ENCODE measurements around the gene POLR2I.
A peak's percentile ranks its signal among the peaks of the same experiment; 100 is the strongest.
"Not testable (repeated sequence)": the region's sequence is repeated elsewhere in the genome, so short reads cannot be mapped to it uniquely, and the experiment has no call there.

POLR2I gene

GRCh38 chr19:36131221-36131620, 16.5 kb upstream of the POLR2I start:
- DNase-seq, result not testable (repeated sequence)

GRCh38 chr19:36128392-36128736, 13.7 kb upstream of the POLR2I start:
- no peak for DNase-seq

- no peak for DNase-seq
Measured at GRCh38 chr19:36125557-36125956, 10.9 kb upstream of the POLR2I start.

- no peak for DNase-seq
Measured at GRCh38 chr19:36121486-36122124, 6.9 kb upstream of the POLR2I start.

- DNase-seq, result no peak
Measured at GRCh38 chr19:36120984-36121358, 6.3 kb upstream of the POLR2I start.

GRCh38 chr19:36120092-36120983, 5.7 kb upstream of the POLR2I start:
- no peak for DNase-seq

- no peak for DNase-seq
Measured at GRCh38 chr19:36116344-36116637, 1.6 kb upstream of the POLR2I start.

- DNase-seq, result no peak
Measured at GRCh38 chr19:36115453-36116343, 1.0 kb upstream of the POLR2I start, which contains the start of gene TBCB. Gene TBCB (plus strand): TSS chr19:36115468. CDS start chr19:36115561, 93 bp downstream.

- peak; percentile 20 for DNase-seq
Measured at GRCh38 chr19:36113894-36114720, 568 bp downstream of the POLR2I start.

GRCh38 chr19:36113425-36113824, 1.2 kb downstream of the POLR2I start:
- DNase-seq, result no peak

- DNase-seq, result no peak
Measured at GRCh38 chr19:36112678-36113077, 2.0 kb downstream of the POLR2I start.

- DNase-seq, result no peak
Measured at GRCh38 chr19:36111200-36111539, 3.5 kb downstream of the POLR2I start.

GRCh38 chr19:36110487-36111199, 4.0 kb downstream of the POLR2I start, which contains the start of gene OVOL3:
Gene OVOL3 (plus strand): TSS chr19:36111143. CDS start chr19:36111203, 60 bp downstream.
- DNase-seq, result no peak

GRCh38 chr19:36108684-36109083, 6.0 kb downstream of the POLR2I start:
- no peak for DNase-seq

GRCh38 chr19:36106991-36107390, 7.7 kb downstream of the POLR2I start:
- DNase-seq, result no peak

GRCh38 chr19:36106441-36106840, 8.2 kb downstream of the POLR2I start:
- no peak for DNase-seq

GRCh38 chr19:36103842-36104552, 10.7 kb downstream of the POLR2I start:
- DNase-seq, result no peak

GRCh38 chr19:36103040-36103626, 11.5 kb downstream of the POLR2I start:
- no peak for DNase-seq

- DNase-seq, result no peak
Measured at GRCh38 chr19:36101550-36102327, 12.9 kb downstream of the POLR2I start.

GRCh38 chr19:36100476-36100875, 14.2 kb downstream of the POLR2I start:
- DNase-seq, result no peak
